ENCODE measurements around the gene SCUBE3.

SCUBE3 gene

GRCh38 chr6:35177157-35177556 lies 36.6 kb upstream of the SCUBE3 start:
- DNase-seq (ENCODE audit: low spot score in 2 of 2): no peak
- no peak for ATAC-seq
- Mint-ChIP-seq H3K27ac (no peak overlapping the region), H3K4me3 (no peak overlapping the region), H3K36me3 (no peaks in the 10 kb centered on the region), H3K4me1 (peaks cover 11% of the 10 kb centered on the region), H3K9me3 (no peaks in the 10 kb centered on the region)

DNA sequence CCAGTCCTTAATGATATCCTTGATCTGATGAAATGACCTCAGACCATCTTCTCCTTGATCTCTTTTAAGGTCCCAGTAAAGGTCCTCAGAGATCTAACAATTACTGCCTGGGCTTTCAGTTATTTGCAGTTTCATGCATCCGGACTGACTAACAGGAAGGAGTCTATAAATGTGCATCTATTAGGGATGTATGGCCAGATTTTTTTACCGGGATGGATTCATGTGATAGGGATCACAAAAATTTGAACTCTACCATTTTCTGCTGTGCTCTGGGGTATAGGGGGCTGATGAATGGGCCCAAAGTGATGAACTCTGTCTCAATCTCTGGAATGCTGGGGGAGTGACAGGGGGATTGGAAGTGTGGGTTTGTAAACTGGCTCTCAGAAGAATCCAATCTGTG lies 36.2 kb upstream of the SCUBE3 start:
- no peak for DNase-seq (ENCODE audit: low spot score in 2 of 2)
- Mint-ChIP-seq H3K4me1 (peaks cover 11% of the 10 kb centered on the region), H3K27ac (no peak overlapping the region), H3K36me3 (no peaks in the 10 kb centered on the region), H3K4me3 (no peak overlapping the region), H3K9me3 (no peaks in the 10 kb centered on the region)
- ATAC-seq: no peak

DNA sequence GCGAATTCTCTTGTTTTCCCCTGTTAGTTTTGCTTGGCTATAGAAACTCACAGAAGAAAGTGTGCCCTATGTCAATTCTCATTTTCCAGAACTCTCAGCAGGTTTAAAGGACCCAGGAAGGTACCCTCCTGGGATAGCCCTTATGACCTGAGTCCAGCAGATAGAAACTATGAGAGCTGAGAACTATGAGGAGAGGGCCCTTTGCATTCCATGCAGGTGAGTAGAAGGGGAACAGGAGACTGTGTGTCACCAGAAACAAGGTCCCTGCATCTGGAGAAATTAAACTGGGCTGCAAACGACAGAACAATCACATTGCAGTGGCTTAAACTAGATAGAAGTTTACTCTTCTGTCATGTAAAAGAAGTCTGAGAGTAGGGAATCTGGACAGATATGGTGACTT lies 35.7 kb upstream of the SCUBE3 start:
- Mint-ChIP-seq H3K36me3 (no peaks in the 10 kb centered on the region), H3K4me1 (peaks cover 11% of the 10 kb centered on the region), H3K27ac (no peak overlapping the region), H3K4me3 (no peak overlapping the region), H3K9me3 (no peaks in the 10 kb centered on the region)
- ATAC-seq: no peak
- DNase-seq (ENCODE audit: low spot score in 2 of 2): no peak

GRCh38 chr6:35178932-35179832 lies 34.6 kb upstream of the SCUBE3 start:
- Mint-ChIP-seq H3K9me3 (no peaks in the 10 kb centered on the region), H3K36me3 (no peaks in the 10 kb centered on the region), H3K27ac (no peak overlapping the region), H3K4me3 (no peak overlapping the region), H3K4me1 (peaks cover under 1% of the 10 kb centered on the region)
- no peak for ATAC-seq
- no peak for DNase-seq (ENCODE audit: low spot score in 2 of 2)

GRCh38 chr6:35179901-35180535 lies 33.7 kb upstream of the SCUBE3 start:
- DNase-seq (ENCODE audit: low spot score in 2 of 2): no peak
- no peak overlapping the region for H3K4me3 Mint-ChIP-seq

DNA sequence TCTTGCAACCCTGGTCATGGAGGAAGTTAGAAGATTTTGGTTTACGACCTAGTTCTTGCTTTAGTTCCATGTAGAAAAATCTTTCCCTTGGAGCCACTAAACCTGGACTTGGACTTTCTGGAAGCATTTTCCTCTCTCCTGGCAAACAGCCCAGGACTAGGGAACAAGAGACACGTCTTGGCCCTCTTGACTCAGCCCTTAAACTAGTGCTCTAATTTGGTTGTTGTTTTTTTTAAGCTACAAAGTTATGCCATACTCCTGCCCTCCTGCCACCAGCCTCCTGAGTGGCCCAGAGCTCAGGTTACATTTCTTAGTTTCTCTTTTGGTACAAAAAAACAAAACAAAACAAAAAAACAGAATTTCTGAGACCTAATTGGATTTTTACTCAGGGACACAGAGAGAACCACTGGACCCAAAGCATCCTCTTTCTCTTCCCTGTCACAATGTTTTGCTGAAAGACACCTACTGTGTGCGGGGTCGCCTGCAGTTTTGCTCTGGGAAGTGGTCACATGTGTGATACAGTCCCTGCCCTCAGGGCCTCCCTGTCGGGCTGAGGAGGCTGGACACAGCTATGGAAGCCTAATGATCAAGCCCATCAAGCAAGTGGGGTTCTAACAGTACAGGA lies 32.3 kb upstream of the SCUBE3 start:
- Mint-ChIP-seq H3K27ac (no peak overlapping the region), H3K4me1 (no peaks in the 10 kb centered on the region), H3K9me3 (no peaks in the 10 kb centered on the region), H3K36me3 (no peaks in the 10 kb centered on the region), H3K4me3 (no peak overlapping the region)
- DNase-seq (ENCODE audit: low spot score in 2 of 2) (no peak), ATAC-seq (no peak)

More at GRCh38 chr6:35179901-35180535, 33.7 kb upstream of the SCUBE3 start:
- Mint-ChIP-seq H3K9me3 (no peaks in the 10 kb centered on the region), H3K27ac (no peak overlapping the region), H3K36me3 (no peaks in the 10 kb centered on the region), H3K4me1 (no peaks in the 10 kb centered on the region)
- no peak for ATAC-seq

DNA sequence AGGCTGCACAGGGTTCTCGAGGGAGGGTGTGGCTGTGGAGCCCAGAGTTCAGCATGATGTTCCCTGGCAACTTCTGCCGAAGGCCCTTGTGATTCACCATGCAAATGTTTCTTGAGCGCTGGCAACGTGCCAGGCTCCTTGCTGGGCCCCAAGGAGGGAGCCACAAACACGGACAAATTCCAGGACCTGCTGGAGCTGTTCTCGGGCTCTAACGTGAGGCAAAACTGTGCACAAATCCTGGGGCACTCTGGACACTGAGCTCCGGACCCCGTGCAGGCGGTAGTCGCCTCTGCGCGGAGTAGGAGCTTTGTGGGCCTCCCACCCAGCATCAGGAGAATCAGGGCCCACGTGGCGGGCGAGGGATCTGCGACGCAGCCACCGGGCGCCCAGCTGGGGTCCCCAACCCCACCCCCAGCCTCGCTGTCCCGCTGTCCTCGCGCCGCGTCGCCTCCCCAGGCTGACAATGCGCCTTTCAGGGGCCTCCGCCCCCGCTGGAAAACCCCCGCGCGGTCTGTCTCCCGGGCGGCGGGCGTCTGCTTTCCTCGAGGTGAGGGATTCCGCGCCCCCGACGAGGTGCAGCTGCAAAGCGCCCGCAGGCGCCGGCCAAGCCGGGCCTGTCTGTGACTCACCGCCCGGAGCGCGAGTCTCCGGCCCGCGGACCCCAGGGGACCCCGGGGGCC lies 31.7 kb upstream of the SCUBE3 start:
- H3K4me3 Mint-ChIP-seq: no peak overlapping the region
- peak; percentile 16 for ATAC-seq

DNA sequence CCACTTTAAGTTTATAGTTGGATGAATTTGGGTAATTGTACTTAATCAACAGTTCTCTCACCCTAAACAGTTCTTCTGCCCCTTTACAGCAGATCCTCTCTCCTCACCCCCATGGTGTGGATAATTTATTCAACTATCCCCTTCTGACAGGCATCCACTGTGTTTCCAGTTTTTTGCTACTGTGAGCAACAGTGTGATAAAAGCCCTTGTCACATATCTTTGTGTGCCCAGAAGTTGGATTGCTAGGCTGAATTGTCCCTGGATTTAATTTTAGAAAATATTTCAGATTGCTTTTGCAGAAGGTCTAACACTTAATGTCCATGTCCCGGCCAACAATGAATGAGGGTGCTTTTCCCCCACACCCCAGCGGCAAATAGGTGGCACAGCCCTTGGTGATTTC lies 30.5 kb upstream of the SCUBE3 start:
- Mint-ChIP-seq H3K36me3 (no peaks in the 10 kb centered on the region), H3K9me3 (no peaks in the 10 kb centered on the region), H3K4me1 (no peaks in the 10 kb centered on the region), H3K4me3 (no peak overlapping the region), H3K27ac (no peak overlapping the region)
- DNase-seq (ENCODE audit: low spot score in 2 of 2) (no peak), ATAC-seq (no peak)

More for the DNA sequence above, 31.7 kb upstream of the SCUBE3 start:
- Mint-ChIP-seq H3K36me3 (no peaks in the 10 kb centered on the region), H3K4me1 (no peaks in the 10 kb centered on the region), H3K27ac (no peak overlapping the region), H3K9me3 (no peaks in the 10 kb centered on the region)
- no peak for DNase-seq (ENCODE audit: low spot score in 2 of 2)

DNA sequence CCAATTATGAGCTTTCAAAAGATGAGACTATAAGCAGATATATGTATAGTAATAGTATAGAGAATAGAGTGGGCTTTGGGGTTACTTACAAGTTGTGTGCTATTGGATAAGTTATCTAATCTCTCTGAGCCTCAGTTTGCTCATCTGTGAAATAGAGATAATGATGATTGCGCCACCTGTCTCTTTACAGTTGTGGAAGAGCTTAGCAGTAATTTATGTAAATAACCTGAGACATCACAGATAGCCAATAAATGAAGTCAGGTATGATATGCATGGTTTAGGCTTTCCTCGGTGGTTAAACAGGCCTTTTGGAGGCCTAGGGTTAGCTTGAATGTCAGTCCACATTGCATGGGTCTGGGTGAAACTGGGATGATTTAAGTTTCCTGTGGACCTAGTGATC lies 29.8 kb upstream of the SCUBE3 start:
- H3K27ac Mint-ChIP-seq: no peak overlapping the region
- H3K4me3 Mint-ChIP-seq: no peak overlapping the region
- DNase-seq (ENCODE audit: low spot score in 2 of 2): no peak
- no peaks in the 10 kb centered on the region for H3K9me3 Mint-ChIP-seq
- ATAC-seq: no peak
- H3K4me1 Mint-ChIP-seq: no peaks in the 10 kb centered on the region
- H3K36me3 Mint-ChIP-seq: no peaks in the 10 kb centered on the region

DNA sequence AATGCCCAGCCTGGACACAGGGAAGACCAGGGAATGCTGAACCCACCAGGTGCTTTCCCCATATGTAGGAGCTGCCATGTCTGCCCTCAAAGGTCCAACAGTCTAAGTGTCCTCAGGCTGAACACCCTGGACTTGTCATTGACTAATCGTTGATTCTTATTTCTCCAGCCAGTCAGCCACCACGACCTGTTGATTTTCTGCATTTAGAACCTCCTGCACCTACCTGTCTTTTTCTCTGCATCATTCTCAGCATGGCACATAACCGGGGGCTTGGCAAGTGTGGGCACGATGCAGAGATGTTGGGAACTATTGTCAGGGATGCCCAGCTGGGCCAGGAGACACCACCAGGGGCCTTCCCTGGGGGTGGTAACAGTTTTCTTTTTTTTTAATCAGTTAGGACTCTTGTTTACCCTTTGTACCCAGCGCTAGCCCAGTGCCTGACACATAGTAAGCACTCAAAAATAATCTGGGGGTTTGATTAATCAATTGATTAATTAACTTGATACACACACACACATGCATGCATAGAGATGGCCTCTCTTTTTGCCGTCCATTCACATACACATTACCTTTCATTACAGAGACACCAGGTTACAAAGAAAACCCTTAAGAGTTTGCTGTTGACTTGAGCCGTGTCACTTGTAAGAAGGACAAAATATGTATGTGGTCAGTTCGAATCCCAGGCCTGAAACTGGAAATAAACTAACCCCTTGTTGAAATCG lies 29.0 kb upstream of the SCUBE3 start:
- Mint-ChIP-seq H3K9me3 (no peaks in the 10 kb centered on the region), H3K4me1 (no peaks in the 10 kb centered on the region), H3K27ac (no peak overlapping the region)

GRCh38 chr6:35185302-35185681 lies 28.5 kb upstream of the SCUBE3 start:
- no peak for DNase-seq (ENCODE audit: low spot score in 2 of 2)
- H3K9me3 Mint-ChIP-seq: no peaks in the 10 kb centered on the region

More for the DNA sequence above, 29.0 kb upstream of the SCUBE3 start:
- no peak for DNase-seq (ENCODE audit: low spot score in 2 of 2)
- Mint-ChIP-seq H3K4me3 (no peak overlapping the region), H3K36me3 (no peaks in the 10 kb centered on the region)
- no peak for ATAC-seq

GRCh38 chr6:35185971-35186370 lies 27.8 kb upstream of the SCUBE3 start:
- no peaks in the 10 kb centered on the region for H3K9me3 Mint-ChIP-seq
- H3K36me3 Mint-ChIP-seq: no peaks in the 10 kb centered on the region
- H3K27ac Mint-ChIP-seq: no peak overlapping the region
- H3K4me3 Mint-ChIP-seq: no peak overlapping the region
- DNase-seq (ENCODE audit: low spot score in 2 of 2) (no peak), ATAC-seq (no peak)
- H3K4me1 Mint-ChIP-seq: peaks cover 5% of the 10 kb centered on the region

More at GRCh38 chr6:35185302-35185681, 28.5 kb upstream of the SCUBE3 start:
- Mint-ChIP-seq H3K4me1 (no peaks in the 10 kb centered on the region), H3K36me3 (no peaks in the 10 kb centered on the region), H3K4me3 (no peak overlapping the region), H3K27ac (no peak overlapping the region)
- ATAC-seq: no peak

DNA sequence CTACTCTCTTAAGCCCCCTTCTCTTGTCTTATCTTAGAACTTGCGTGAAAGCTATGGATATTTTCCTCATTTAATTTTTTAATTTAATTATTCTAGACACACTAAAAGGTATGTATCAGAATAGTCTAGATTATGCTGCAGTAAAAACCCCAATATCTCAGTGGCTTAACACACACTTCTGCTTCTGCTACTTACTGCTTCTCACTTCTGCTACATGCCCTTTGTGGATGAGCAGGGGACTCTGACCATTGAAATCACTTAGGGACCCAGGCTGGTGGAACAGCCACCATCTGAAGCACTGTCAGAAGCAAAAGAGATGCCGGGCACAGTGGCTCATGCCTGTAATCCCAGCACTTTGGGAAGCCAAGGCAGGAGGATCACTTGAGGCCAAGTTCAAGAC lies 27.2 kb upstream of the SCUBE3 start:
- Mint-ChIP-seq H3K4me3 (no peak overlapping the region), H3K9me3 (no peaks in the 10 kb centered on the region), H3K27ac (no peak overlapping the region), H3K4me1 (peaks cover 11% of the 10 kb centered on the region), H3K36me3 (peaks cover 4% of the 10 kb centered on the region)
- DNase-seq (ENCODE audit: low spot score in 2 of 2) (no peak), ATAC-seq (no peak)

DNA sequence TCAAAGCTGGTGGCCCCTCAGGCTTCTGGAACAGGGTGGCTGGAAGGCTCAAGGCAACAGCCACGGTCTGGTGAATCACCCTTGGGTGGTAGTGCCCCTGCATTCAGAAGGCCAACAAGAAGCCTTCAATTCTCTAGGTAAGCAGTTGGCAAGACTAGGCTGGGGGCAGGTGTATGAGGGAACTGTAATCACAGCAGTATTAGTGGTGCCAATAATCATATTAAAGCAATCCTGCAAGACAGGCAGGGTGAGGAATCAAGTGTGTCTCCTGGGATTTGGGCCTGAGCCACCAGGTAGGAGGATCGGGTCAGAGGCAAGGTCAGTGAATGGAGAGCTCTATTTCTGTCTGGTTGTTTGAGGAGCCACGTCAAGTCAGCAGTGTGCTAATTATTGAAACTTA lies 24.9 kb upstream of the SCUBE3 start:
- Mint-ChIP-seq H3K4me3 (no peak overlapping the region), H3K36me3 (peaks cover 5% of the 10 kb centered on the region), H3K9me3 (no peaks in the 10 kb centered on the region), H3K27ac (no peak overlapping the region), H3K4me1 (peaks cover 34% of the 10 kb centered on the region)
- ATAC-seq (no peak), DNase-seq (ENCODE audit: low spot score in 2 of 2) (no peak)

GRCh38 chr6:35190306-35190705 lies 23.4 kb upstream of the SCUBE3 start:
- no peaks in the 10 kb centered on the region for H3K9me3 Mint-ChIP-seq
- no peak for DNase-seq (ENCODE audit: low spot score in 2 of 2)
- peak overlapping the region; percentile 39 for H3K4me3 Mint-ChIP-seq
- peaks cover 5% of the 10 kb centered on the region for H3K36me3 Mint-ChIP-seq
- no peak for ATAC-seq
- H3K4me1 Mint-ChIP-seq: peaks cover 43% of the 10 kb centered on the region
- H3K27ac Mint-ChIP-seq: peak overlapping the region; percentile 50
